Thyroid gland (tissue), 4 donors: ENCODE data around the gene PCYOX1L. TPM values are rescaled to one million over a fixed set of nuclear protein-coding genes. Genes with fewer than 3 reads are reported as not detected.

Experiments
- DNase-seq, 2 donors: peaks; one replicate each; pipeline ENCODE4 v3.0.0-alpha.2; 2019
- H3K27ac ChIP-seq, 3 donors: fragments of 200-600 bp; sonication (generic); 1 replicate in 2 of 3; 2 replicates in 1 of 3; pipeline ENCODE4 v1.5.1; 2016 to 2019; ENCODE audit warnings: mild to moderate bottlenecking in 1 of 3, moderate library complexity in 1 of 3
- H3K27me3 ChIP-seq: fragments of 200-600 bp; sonication (generic); one replicate; pipeline ENCODE4 v1.5.1; 2019
- H3K36me3 ChIP-seq, 2 donors: fragments of 200-600 bp; sonication (generic); one replicate each; pipeline ENCODE4 v1.5.1; 2016 to 2019
- H3K4me1 ChIP-seq, 2 donors: fragments of 200-600 bp; sonication (generic); one replicate each; pipeline ENCODE4 v1.5.1; 2017 to 2019
- H3K4me3 ChIP-seq, 3 donors: fragments of 200-600 bp; sonication (generic); replicated peaks in 1 of 3; 1 replicate in 2 of 3; 2 replicates in 1 of 3; pipeline ENCODE4 v1.5.1; 2016; ENCODE audit warnings: mild to moderate bottlenecking in 1 of 3
- H3K9me3 ChIP-seq: fragments of 200-600 bp; sonication (generic); one replicate; pipeline ENCODE4 v1.5.1; 2017
- CTCF ChIP-seq, 6 experiments: fragments of 200-600 bp in 3 of 6; fragments of 450-650 bp in 3 of 6; sonication (generic) in 3 of 6; IDR thresholded peaks; one replicate each; pipeline ENCODE4 v1.5.1; 2016 to 2019; ENCODE audit warnings: antibody characterized with exemption in 6 of 6, mild to moderate bottlenecking in 2 of 6, inconsistent platforms in 1 of 6, moderate library complexity in 1 of 6
- POLR2A ChIP-seq, 2 donors: fragments of 450-650 bp; IDR thresholded peaks; one replicate each; pipeline ENCODE4 v1.6.1; 2017; ENCODE audit warnings: antibody characterized with exemption in 2 of 2, mild to moderate bottlenecking in 2 of 2, moderate library complexity in 1 of 2
- WGBS, 2 donors: methylation state at CpG; one replicate each; pipeline ENCODE4 v1.1.5; 2017; 5-methylcytosine and 5-hydroxymethylcytosine counted together
- intact Hi-C: fragments of 100-400 bp; cut with DNase I; formaldehyde crosslinking; loops from one replicate; pipeline ENCODE4 v1.15.1; 2023
- total RNA-seq, 4 donors: library from RNA; depleted of rRNA; stranded (reverse); fragments of >200 nt; gene quantifications; one replicate each; pipeline ENCODE4 v1.2.3, GENCODE V29; 2016

Gene PCYOX1L
- total RNA-seq, 4 donors from 2014 or later, result 1.8 to 4.4 (median 2.4) TPM

DNA sequence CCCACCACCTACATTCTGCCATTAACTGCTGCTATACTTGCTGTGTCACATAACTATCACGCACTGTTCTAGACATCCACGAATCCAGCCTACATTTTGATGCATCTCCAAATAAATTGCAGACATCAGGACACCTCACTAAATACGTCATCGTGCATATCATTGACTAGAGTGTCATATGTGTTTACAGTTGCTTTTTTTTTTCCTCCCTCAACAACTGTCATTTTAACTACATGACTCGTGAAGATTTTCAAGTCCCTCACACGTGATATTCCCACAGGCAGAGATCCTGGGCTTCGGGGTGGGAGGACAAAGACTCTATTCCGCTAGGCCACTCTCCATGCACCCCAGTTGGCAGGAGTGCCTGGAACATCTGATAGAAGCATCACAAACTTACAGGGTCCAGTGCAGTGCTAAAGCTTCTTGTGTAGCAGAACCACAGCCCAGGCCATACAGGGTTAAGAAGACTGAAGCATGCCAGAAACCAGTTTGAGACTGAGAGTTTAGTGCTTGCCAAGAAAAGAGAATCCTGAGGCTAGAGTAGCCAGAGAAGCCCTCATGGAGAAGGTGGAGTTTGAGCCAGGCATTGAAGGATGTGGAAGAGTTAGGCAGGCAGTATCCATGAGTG, 1.1 kb downstream of the PCYOX1L start:
- intact Hi-C loops, result no loop called here
- Histone ChIP-seq H3K9me3 (no peaks in the 10 kb centered on the region), H3K36me3 (peaks cover 0 to 2% of the 10 kb centered on the region in 2 donors), H3K4me3 (no peak overlapping the region), H3K27me3 (no peaks in the 10 kb centered on the region), H3K27ac (no peak overlapping the region), H3K4me1 (peaks cover 3 to 7% of the 10 kb centered on the region in 2 donors)
- no peak for TF ChIP-seq POLR2A (IDR thresholded peaks at IDR 0.05)
- no peak for TF ChIP-seq CTCF (IDR thresholded peaks at IDR 0.05)
- WGBS, 2 donors, result 75 to 84% methylated on average over 8 of the region's 8 CpGs
- no peak for DNase-seq

DNA sequence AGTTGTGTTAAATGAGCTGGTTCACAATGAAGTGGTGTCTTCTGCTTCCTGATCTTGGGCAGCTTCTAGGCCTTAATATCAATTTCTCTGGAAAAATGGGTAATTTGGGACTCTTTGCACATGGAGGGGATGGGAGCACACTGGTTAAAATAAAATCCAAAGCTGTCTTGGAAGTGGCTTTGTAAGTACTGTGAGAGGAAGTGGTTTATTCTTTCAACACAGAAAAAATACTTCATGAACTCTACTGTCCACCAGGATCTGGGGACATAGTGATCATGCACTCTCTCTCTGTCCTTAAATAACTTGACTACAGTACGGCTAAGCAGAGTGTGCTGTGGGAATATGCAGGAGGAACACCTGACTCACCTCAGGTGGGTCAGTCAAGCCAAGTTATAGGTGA, 2.4 kb downstream of the PCYOX1L start:
- WGBS, 2 donors, result 67 to 86% methylated on average over 1 of the region's 1 CpG
- Histone ChIP-seq H3K4me3 (no peak overlapping the region), H3K9me3 (no peaks in the 10 kb centered on the region), H3K4me1 (peaks cover 3 to 7% of the 10 kb centered on the region in 2 donors), H3K36me3 (no peaks in the 10 kb centered on the region), H3K27me3 (no peaks in the 10 kb centered on the region), H3K27ac (no peak overlapping the region)
- TF ChIP-seq POLR2A (IDR thresholded peaks at IDR 0.05), result no peak
- no peak for TF ChIP-seq CTCF (IDR thresholded peaks at IDR 0.05)
- DNase-seq, result no peak
- intact Hi-C loops, result no loop called here

- Histone ChIP-seq H3K4me3 (no peak overlapping the region), H3K36me3 (no peaks in the 10 kb centered on the region), H3K27ac (no peak overlapping the region), H3K9me3 (no peaks in the 10 kb centered on the region), H3K27me3 (no peaks in the 10 kb centered on the region), H3K4me1 (peaks cover 3 to 7% of the 10 kb centered on the region in 2 donors)
- WGBS, 2 donors, result 89 to 90% methylated on average over 10 to 12 of the region's 12 CpGs
- intact Hi-C loops, result no loop called here
- TF ChIP-seq POLR2A (IDR thresholded peaks at IDR 0.05) (no peak), CTCF (IDR thresholded peaks at IDR 0.05) (no peak)
- DNase-seq, result no peak
Observed at GRCh38 chr5:149362541-149362940, 4.7 kb downstream of the PCYOX1L start.

- H3K36me3 ChIP-seq, result no peaks in the 10 kb centered on the region
- intact Hi-C loops, result no loop called here
- TF ChIP-seq CTCF (IDR thresholded peaks at IDR 0.05), result no peak
- no peak for TF ChIP-seq POLR2A (IDR thresholded peaks at IDR 0.05)
- H3K4me1 ChIP-seq, result peaks cover 1 to 3% of the 10 kb centered on the region in 2 donors
- H3K27ac ChIP-seq, result no peak overlapping the region
- no peaks in the 10 kb centered on the region for H3K27me3 ChIP-seq
- no peak overlapping the region for H3K4me3 ChIP-seq
- no peak for DNase-seq
- no peaks in the 10 kb centered on the region for H3K9me3 ChIP-seq
Observed at GRCh38 chr5:149363358-149363757, 5.5 kb downstream of the PCYOX1L start.

- WGBS, 2 donors, result 96% methylated on average over 9 of the region's 9 CpGs
- Histone ChIP-seq H3K36me3 (no peaks in the 10 kb centered on the region), H3K4me3 (no peak overlapping the region), H3K27me3 (no peaks in the 10 kb centered on the region), H3K4me1 (no peaks in the 10 kb centered on the region), H3K27ac (no peak overlapping the region), H3K9me3 (no peaks in the 10 kb centered on the region)
- TF ChIP-seq POLR2A (IDR thresholded peaks at IDR 0.05) (no peak), CTCF (IDR thresholded peaks at IDR 0.05) (no peak)
- DNase-seq, result no peak
- intact Hi-C loops, result no loop called here
Observed at GRCh38 chr5:149363936-149364335, 6.1 kb downstream of the PCYOX1L start.
